GM19324 (cell line): Measurements from ENCODE around the gene RAB11B.
"Not testable (repeated sequence)": the region's sequence is repeated elsewhere in the genome, so short reads cannot be mapped to it uniquely, and the experiment has no call there.

Experiments
- ATAC-seq: cut with Tn5 transposase; IDR thresholded peaks from one replicate; pipeline ENCODE4 v1.9.1; 2021; ENCODE audit warnings: mild to moderate bottlenecking, moderate library complexity; ENCODE audit not compliant: unreplicated experiment, low FRiP score

Gene RAB11B

GRCh38 chr19:8370176-8371010 is 19.8 kb upstream of the RAB11B start:
- no peak for ATAC-seq

GRCh38 chr19:8371011-8371804 is 19.0 kb upstream of the RAB11B start:
- ATAC-seq = no peak

GRCh38 chr19:8373867-8374813 is 16.0 kb upstream of the RAB11B start:
- ATAC-seq = no peak

- ATAC-seq = not testable (repeated sequence)
Measured at GRCh38 chr19:8375766-8376165, 14.4 kb upstream of the RAB11B start.

GRCh38 chr19:8376373-8376974 is 13.7 kb upstream of the RAB11B start:
- not testable (repeated sequence) for ATAC-seq

GRCh38 chr19:8377598-8377997 is 12.6 kb upstream of the RAB11B start:
- ATAC-seq = no peak

- not testable (repeated sequence) for ATAC-seq
Measured at GRCh38 chr19:8379156-8379891, 10.8 kb upstream of the RAB11B start.

- ATAC-seq = not testable (repeated sequence)
Measured at GRCh38 chr19:8384569-8384968, 5.6 kb upstream of the RAB11B start.

- not testable (repeated sequence) for ATAC-seq
Measured at GRCh38 chr19:8385103-8385502, 5.1 kb upstream of the RAB11B start.

- ATAC-seq = not testable (repeated sequence)
Measured at GRCh38 chr19:8385566-8385965, 4.6 kb upstream of the RAB11B start.

- not testable (repeated sequence) for ATAC-seq
Measured at GRCh38 chr19:8386419-8386818, 3.7 kb upstream of the RAB11B start.

GRCh38 chr19:8386990-8387389 is 3.2 kb upstream of the RAB11B start:
- ATAC-seq = no peak

- ATAC-seq = no peak
Measured at GRCh38 chr19:8387688-8388611, 2.2 kb upstream of the RAB11B start.

- no peak for ATAC-seq
Measured at GRCh38 chr19:8388612-8388958, 1.6 kb upstream of the RAB11B start.

GRCh38 chr19:8390617-8390981 is 439 bp downstream of the RAB11B start:
- ATAC-seq = peak; percentile 35

GRCh38 chr19:8391198-8392016 is 1.2 kb downstream of the RAB11B start:
- ATAC-seq = no peak

- no peak for ATAC-seq
Measured at GRCh38 chr19:8392017-8392591, 1.9 kb downstream of the RAB11B start.
